LNCAP (cell line): Measurements from ENCODE around the gene C3orf49.

Experiments used
- CTCF ChIP-seq: fragments of 450-650 bp; IDR thresholded peaks from 2 replicates; pipeline ENCODE4 v1.5.1; 2017; ENCODE audit warnings: mild to moderate bottlenecking

C3orf49 gene

GRCh38 chr3:63872135-63872924 lies 53.2 kb downstream of the C3orf49 start:
- no peak for TF ChIP-seq CTCF

GRCh38 chr3:63874769-63875168 lies 55.7 kb downstream of the C3orf49 start:
- TF ChIP-seq CTCF, result no peak

GRCh38 chr3:63875510-63875909 lies 56.4 kb downstream of the C3orf49 start:
- TF ChIP-seq CTCF, result no peak

GRCh38 chr3:63876260-63876659 lies 57.2 kb downstream of the C3orf49 start:
- TF ChIP-seq CTCF, result no peak

- TF ChIP-seq CTCF, result no peak
Measured at GRCh38 chr3:63877737-63878393, 58.8 kb downstream of the C3orf49 start.

- TF ChIP-seq CTCF, result no peak
Measured at GRCh38 chr3:63878394-63879060, 59.4 kb downstream of the C3orf49 start.

GRCh38 chr3:63880653-63881052 lies 61.6 kb downstream of the C3orf49 start:
- TF ChIP-seq CTCF, result no peak
